GM19025 (cell line): ENCODE data around the gene SAMD10.
"Not testable (repeated sequence)": the region's sequence is repeated elsewhere in the genome, so short reads cannot be mapped to it uniquely, and the experiment has no call there.

Source experiments
- ATAC-seq: cut with Tn5 transposase; IDR thresholded peaks from one replicate; pipeline ENCODE4 v1.9.1; 2021; ENCODE audit warnings: mild to moderate bottlenecking, low read depth, moderate library complexity; ENCODE audit not compliant: unreplicated experiment

The SAMD10 gene

GRCh38 chr20:64003960-64004725, 24.7 kb upstream of the SAMD10 start:
- no peak for ATAC-seq

- ATAC-seq, result no peak
These were observed 22.2 kb upstream of the SAMD10 start for GRCh38 chr20:64001607-64002011.

- ATAC-seq, result no peak
These were observed 21.5 kb upstream of the SAMD10 start for GRCh38 chr20:64000906-64001305.

- no peak for ATAC-seq
These were observed 3.5 kb upstream of the SAMD10 start for GRCh38 chr20:63982937-63983336.

GRCh38 chr20:63980806-63981728, 1.6 kb upstream of the SAMD10 start, which contains the start of gene PRPF6:
PRPF6 (plus strand) TSS chr20:63981132; CDS start chr20:63981246, 114 bp downstream.
- ATAC-seq, result peak; percentile 52

- ATAC-seq, result no peak
These were observed 919 bp upstream of the SAMD10 start for GRCh38 chr20:63980317-63980805.

- no peak for ATAC-seq
These were observed 249 bp downstream of the SAMD10 start for GRCh38 chr20:63979229-63979556.

- peak; percentile 36 for ATAC-seq
These were observed 868 bp downstream of the SAMD10 start for GRCh38 chr20:63978319-63979228.

GRCh38 chr20:63977739-63978276, 1.6 kb downstream of the SAMD10 start:
- no peak for ATAC-seq

GRCh38 chr20:63976980-63977738, 2.3 kb downstream of the SAMD10 start:
- no peak for ATAC-seq

GRCh38 chr20:63976511-63976910, 2.9 kb downstream of the SAMD10 start:
- ATAC-seq, result not testable (repeated sequence)

GRCh38 chr20:63974402-63975200, 4.8 kb downstream of the SAMD10 start:
- ATAC-seq, result no peak

GRCh38 chr20:63973636-63974401, 5.6 kb downstream of the SAMD10 start:
- peak; percentile 35 for ATAC-seq

- ATAC-seq, result no peak
These were observed 6.3 kb downstream of the SAMD10 start for GRCh38 chr20:63973160-63973479.

- ATAC-seq, result no peak
These were observed 6.9 kb downstream of the SAMD10 start for GRCh38 chr20:63972312-63973159.

- not testable (repeated sequence) for ATAC-seq
These were observed 7.5 kb downstream of the SAMD10 start for GRCh38 chr20:63971960-63972311.
